Measurements from ENCODE around the gene LDLRAD3.
"Not testable (repeated sequence)": the region's sequence is repeated elsewhere in the genome, so short reads cannot be mapped to it uniquely, and the experiment has no call there.

- TF ChIP-seq CTCF, POLR2A, POLR2AphosphoS5 (IDR thresholded peaks at IDR 0.05): not testable (repeated sequence)
Observed at GRCh38 chr11:36013446-36013845, 69.6 kb downstream of the LDLRAD3 start.

Data from prostate gland (tissue), 2 donors.